GM12878 (cell line): ENCODE data around the gene SPINT1. TPM values are rescaled to one million over a fixed set of nuclear protein-coding genes. Genes with fewer than 3 reads are reported as not detected.

ENCODE experiments used
- ATAC-seq: fragments of 200-7000 bp; cut with Tn5 transposase; 3 replicates; pipeline ENCODE4 v1.9.1; 2020; ENCODE audit warnings: mild to moderate bottlenecking, moderate library complexity
- BruUV-seq: library from RNA; stranded (reverse); fragments of 400-500 nt; replicated peaks from 2 replicates; lab custom pipeline; 2021; lab: Mats Ljungman, UMichigan
- CTCF ChIA-PET: fragments of 300-600 bp; sonication (Branson Sonifier 250); formaldehyde crosslinking; extraction: SDS; loops from one replicate; lab custom pipeline; 2021; ENCODE audit warnings: inconsistent platforms; lab: Yijun Ruan, JAX
- POLR2A ChIA-PET: fragments of 350-600 bp; formaldehyde crosslinking; extraction: SDS; loops from one replicate; lab custom pipeline; 2021; ENCODE audit warnings: inconsistent platforms; lab: Charles Lee
- RAD21 ChIA-PET: fragments of 300-600 bp; sonication (Branson Sonifier 250); formaldehyde crosslinking; loops from one replicate; lab custom pipeline; 2023; ENCODE audit warnings: antibody characterized with exemption; ENCODE audit not compliant: unreplicated experiment; lab: Charles Lee
- SMC1A ChIA-PET: fragments of 300-600 bp; sonication (Branson Sonifier 250); formaldehyde crosslinking; loops from one replicate; lab custom pipeline; 2023; ENCODE audit not compliant: unreplicated experiment, uncharacterized antibody; lab: Charles Lee
- DNase-seq: peaks from one replicate; pipeline ENCODE4 v3.0.0-alpha.2; 2011; ENCODE audit warnings: low read depth, low spot score
- FAIRE-seq: peaks from 3 replicates; lab custom pipeline; 2011; peaks lifted over from hg19 to GRCh38; lab: Jason Lieb, UNC
- H2AFZ ChIP-seq: 2 replicates; pipeline ENCODE4 v1.6.0; 2011; ENCODE audit warnings: low read depth, low read length, control low read depth; ENCODE audit not compliant: control insufficient read depth
- H3K27ac ChIP-seq: 2 replicates; pipeline ENCODE4 v1.5.1; 2011; ENCODE audit warnings: control low read depth; ENCODE audit not compliant: control insufficient read depth, insufficient read depth
- H3K27me3 ChIP-seq, 2 experiments: replicated peaks in 1 of 2; 2 replicates each; pipeline versions ENCODE4 v1.6.0 to v1.6.1; 2011; ENCODE audit warnings: low read length in 1 of 2; ENCODE audit not compliant: control insufficient read depth in 2 of 2, insufficient read depth in 2 of 2
- H3K36me3 ChIP-seq, 2 experiments: 2 replicates each; pipeline ENCODE4 v1.5.1; 2011; ENCODE audit warnings: low read length in 1 of 2; ENCODE audit not compliant: control insufficient read depth in 2 of 2, insufficient read depth in 2 of 2
- H3K4me1 ChIP-seq: 2 replicates; pipeline ENCODE4 v1.6.1; 2011; ENCODE audit warnings: mild to moderate bottlenecking, low read length, moderate library complexity, mixed read lengths; ENCODE audit not compliant: control insufficient read depth, insufficient read depth
- H3K4me2 ChIP-seq: 2 replicates; pipeline ENCODE4 v1.6.0; 2011; ENCODE audit warnings: control low read depth; ENCODE audit not compliant: control insufficient read depth, insufficient read depth
- H3K4me3 ChIP-seq: fragments of 200-600 bp; sonication (generic); 2 replicates; pipeline ENCODE4 v1.5.1; 2016
- H3K79me2 ChIP-seq: 2 replicates; pipeline ENCODE4 v1.6.0; 2011; ENCODE audit warnings: low read length; ENCODE audit not compliant: control insufficient read depth, insufficient read depth
- H3K9ac ChIP-seq: 2 replicates; pipeline ENCODE4 v1.8.0; 2011; ENCODE audit warnings: low read length, control low read depth, mixed read lengths; ENCODE audit not compliant: control insufficient read depth, insufficient read depth
- H3K9me3 ChIP-seq: replicated peaks from 3 replicates; pipeline ENCODE4 v1.5.1; 2011; ENCODE audit warnings: mild to moderate bottlenecking, low read length; ENCODE audit not compliant: control insufficient read depth, insufficient read depth
- H4K20me1 ChIP-seq: 2 replicates; pipeline ENCODE4 v1.6.0; 2011; ENCODE audit not compliant: control insufficient read depth, insufficient read depth
- CEBPB ChIP-seq, 2 experiments: fragments of 150-350 bp in 1 of 2; IDR thresholded peaks; 2 replicates each; pipeline ENCODE4 v1.6.1; 2012 to 2014; ENCODE audit warnings: low read depth in 2 of 2, low read length in 2 of 2, borderline replicate concordance in 1 of 2, inconsistent platforms in 1 of 2
- CTCF ChIP-seq, 3 experiments: IDR thresholded peaks in 2 of 3; conservative IDR thresholded peaks in 1 of 3; 2 replicates each; pipeline ENCODE4 v1.5.1; 2011; ENCODE audit warnings: low read depth in 3 of 3, low read length in 3 of 3, mild to moderate bottlenecking in 3 of 3, control low read depth in 2 of 3, moderate library complexity in 2 of 3, inconsistent platforms in 1 of 3, mixed read lengths in 1 of 3; ENCODE audit not compliant: control insufficient read depth in 2 of 3, insufficient read depth in 1 of 3; ENCODE audit errors: extremely low read depth in 1 of 3
- GABPA ChIP-seq: IDR thresholded peaks from 2 replicates; pipeline ENCODE4 v1.6.1; 2014; ENCODE audit warnings: antibody characterized with exemption, low read depth, mild to moderate bottlenecking, inconsistent platforms
- MTA2 ChIP-seq: fragments of 450-650 bp; IDR thresholded peaks from 2 replicates; pipeline ENCODE4 v1.6.1; 2016; ENCODE audit warnings: low read depth, mild to moderate bottlenecking, moderate library complexity
- POLR2A ChIP-seq: IDR thresholded peaks from 2 replicates; pipeline ENCODE4 v1.6.1; 2011; ENCODE audit warnings: low read depth, mild to moderate bottlenecking, low read length
- USF1 ChIP-seq: IDR thresholded peaks from 2 replicates; pipeline ENCODE4 v1.6.1; 2011; ENCODE audit warnings: borderline replicate concordance, low read depth, mild to moderate bottlenecking, moderate library complexity, mixed read lengths, low read length; ENCODE audit not compliant: insufficient read depth; ENCODE audit errors: extremely low read length
- WGBS: methylation state at CpG from one replicate; pipeline ENCODE4 v1.1.6; 2016; ENCODE audit warnings: low lambda C conversion rate; ENCODE audit not compliant: insufficient replicate concordance, insufficient coverage; ENCODE audit errors: missing lambda C conversion rate; 5-methylcytosine and 5-hydroxymethylcytosine counted together
- in situ Hi-C: fragments of 300-500 bp; cut with MboI; formaldehyde crosslinking; loops from 9 replicates; pipeline ENCODE4 v1.14.3; 2018; ENCODE audit warnings: mixed read lengths
- intact Hi-C: fragments of 100-400 bp; cut with micrococcal nuclease; formaldehyde crosslinking; loops from one replicate; pipeline ENCODE4 v1.14.2; 2022; ENCODE audit not compliant: unreplicated experiment
- polyA plus RNA-seq, 11 experiments: library from polyadenylated mRNA; depleted of rRNA in 4 of 11; unstranded in 6 of 11; stranded (reverse) in 5 of 11; fragments of >200 nt; fragmentation: Nextera tagmentation in 4 of 11; fragmentation: Illumina TruSeq in 1 of 11; extraction: Ambion mirVana in 4 of 11; extraction: Trizol in 1 of 11; gene quantifications; 1 replicate in 1 of 11; 2 replicates in 10 of 11; pipeline versions ENCODE4 v1.2.1 to v1.2.3, GENCODE V29; 2011 to 2016; ENCODE audit warnings: inconsistent platforms in 2 of 11, missing spikeins in 2 of 11, low read depth in 1 of 11
- total RNA-seq, 4 experiments: library from RNA; depleted of rRNA in 3 of 4; stranded (reverse); fragments of >200 nt in 3 of 4; fragmentation: Illumina TruSeq in 1 of 4; extraction: Trizol in 1 of 4; gene quantifications; 2 replicates each; pipeline versions ENCODE4 v1.2.1 to v1.2.3, GENCODE V29; 2013 to 2021

SPINT1 gene
- total and polyA plus RNA-seq, 10 of the 15 experiments (the other 5 are each of a cell fraction or from before 2014, with no cell fraction given): 3.5 to 28.6 (median 10.2) TPM

GRCh38 chr15:40902605-40903561 lies 59.0 kb downstream of the SPINT1 start:
- H2AFZ ChIP-seq: peak overlapping the region; percentile 50; the same call in 1 of the 2 replicates
- no peak for TF ChIP-seq MTA2
- peak in 1 of 2 experiments; percentile 75; a peak in 1 of 4 replicates for TF ChIP-seq CEBPB (IDR thresholded peaks at IDR 0.05; ENCODE audit: borderline replicate concordance in 1 of 2, low read depth in 2 of 2, low read length in 2 of 2)
- TF ChIP-seq CTCF (IDR thresholded peaks at IDR 0.05 in 2 of 3, conservative IDR thresholded peaks at IDR 0.05 in 1 of 3; ENCODE audit: control insufficient read depth in 2 of 3, extremely low read depth in 1 of 3, insufficient read depth in 1 of 3, low read depth in 3 of 3, low read length in 3 of 3): 0 out of 6 replicates have a peak, but pooled peaks of 1 of the 3 experiments have one; percentile 2
- peak; percentile 4; the same call in 1 of the 2 replicates for TF ChIP-seq POLR2A
- TF ChIP-seq USF1: peak; percentile 53
- no peak for TF ChIP-seq GABPA
- CTCF ChIA-PET: interaction anchor here (0.6 to 11.9 kb wide), 28 partner anchors 7 to 428 kb away, joined by 3 to 157 read pairs (median 4); partner anchors contain the start of genes DLL4, GCHFR, RHOV and VPS18
- no peak for FAIRE-seq
- SMC1A ChIA-PET: interaction anchor here (0.8 to 6.5 kb wide), 11 partner anchors 8 to 430 kb away, joined by 3 to 49 read pairs (median 5); partner anchors contain the start of genes NUSAP1, OIP5, RAD51 and VPS18
- H3K9me3 ChIP-seq: no peaks in the 10 kb centered on the region
- no TSS peak for BruUV-seq
- DNase-seq: no peak
- H4K20me1 ChIP-seq: no peaks in the 10 kb centered on the region
- H3K36me3 ChIP-seq: peaks cover 11 to 32% of the 10 kb centered on the region in 2 experiments
- ATAC-seq: no peak
- POLR2A ChIA-PET: interaction anchor here (1.1 to 1.4 kb wide), 3 partner anchors 44 to 45 kb away, joined by 3 to 4 read pairs (median 3); no protein-coding TSS in a partner anchor
- peaks cover 2% of the 10 kb centered on the region for H3K79me2 ChIP-seq
- no peak overlapping the region for H3K27ac ChIP-seq
- no peak overlapping the region for H3K4me3 ChIP-seq
- in situ Hi-C loops (loop anchor here (5.0 kb wide), 1 partner anchor 284 kb away; no protein-coding TSS in a partner anchor), intact Hi-C loops (no loop called here)
- WGBS: 71% methylated on average over 33 of the region's 33 CpGs
- H3K27me3 ChIP-seq: no peaks in the 10 kb centered on the region
- peaks cover 22% of the 10 kb centered on the region for H3K4me1 ChIP-seq
- no peak overlapping the region for H3K9ac ChIP-seq
- H3K4me2 ChIP-seq: peak overlapping the region; percentile 67
- RAD21 ChIA-PET: interaction anchor here (0.6 to 7.0 kb wide), 13 partner anchors 9 to 563 kb away, joined by 3 to 82 read pairs (median 4); partner anchors contain the start of genes SPINT1 and VPS18
